Measurements from ENCODE around the gene AGRP.

DNA sequence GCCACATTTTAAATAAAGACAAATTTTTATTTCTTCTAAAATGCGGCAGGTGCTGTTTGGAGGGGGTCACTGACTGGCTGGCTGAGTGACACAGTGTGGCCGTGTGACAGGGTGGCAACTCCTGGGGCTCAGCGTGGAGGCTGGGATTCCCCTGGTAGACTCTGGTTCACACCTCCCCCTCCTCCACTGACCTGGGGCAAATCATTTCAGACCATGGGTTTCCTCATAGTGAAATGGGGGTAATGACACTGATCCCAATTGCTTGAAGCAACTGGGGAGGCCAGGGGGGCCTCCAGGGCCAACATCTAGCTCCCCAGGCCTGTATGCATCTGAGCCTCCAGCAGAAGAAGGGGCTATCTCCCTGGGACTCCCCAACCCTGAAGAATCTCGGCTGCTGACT is 45.8 kb downstream of the AGRP start:
- TF ChIP-seq, protein P1, sequence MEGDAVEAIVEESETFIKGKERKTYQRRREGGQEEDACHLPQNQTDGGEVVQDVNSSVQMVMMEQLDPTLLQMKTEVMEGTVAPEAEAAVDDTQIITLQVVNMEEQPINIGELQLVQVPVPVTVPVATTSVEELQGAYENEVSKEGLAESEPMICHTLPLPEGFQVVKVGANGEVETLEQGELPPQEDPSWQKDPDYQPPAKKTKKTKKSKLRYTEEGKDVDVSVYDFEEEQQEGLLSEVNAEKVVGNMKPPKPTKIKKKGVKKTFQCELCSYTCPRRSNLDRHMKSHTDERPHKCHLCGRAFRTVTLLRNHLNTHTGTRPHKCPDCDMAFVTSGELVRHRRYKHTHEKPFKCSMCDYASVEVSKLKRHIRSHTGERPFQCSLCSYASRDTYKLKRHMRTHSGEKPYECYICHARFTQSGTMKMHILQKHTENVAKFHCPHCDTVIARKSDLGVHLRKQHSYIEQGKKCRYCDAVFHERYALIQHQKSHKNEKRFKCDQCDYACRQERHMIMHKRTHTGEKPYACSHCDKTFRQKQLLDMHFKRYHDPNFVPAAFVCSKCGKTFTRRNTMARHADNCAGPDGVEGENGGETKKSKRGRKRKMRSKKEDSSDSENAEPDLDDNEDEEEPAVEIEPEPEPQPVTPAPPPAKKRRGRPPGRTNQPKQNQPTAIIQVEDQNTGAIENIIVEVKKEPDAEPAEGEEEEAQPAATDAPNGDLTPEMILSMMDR (conservative IDR thresholded peaks at IDR 0.05; ENCODE audit: low read length) = no peak
- no peak for TF ChIP-seq EZH2phosphoT487 (IDR thresholded peaks at IDR 0.05; ENCODE audit: borderline replicate concordance, low read depth, low read length)

All from OCI-LY7 (cell line).